Caco-2 (cell line): ENCODE results near the gene PTPRN2. TPM values are rescaled to one million over a fixed set of nuclear protein-coding genes. Genes with fewer than 3 reads are reported as not detected.

ENCODE experiments used
- BruUV-seq: library from RNA; stranded (reverse); fragments of 400-500 nt; replicated peaks from 2 replicates; lab custom pipeline; 2021; lab: Mats Ljungman, UMichigan
- CTCF ChIA-PET: fragments of 300-600 bp; sonication (Branson Sonifier 250); formaldehyde crosslinking; loops from one replicate; lab custom pipeline; 2022; ENCODE audit warnings: antibody characterized with exemption; lab: Charles Lee
- POLR2A ChIA-PET: fragments of 300-600 bp; sonication (Branson Sonifier 250); formaldehyde crosslinking; loops from one replicate; lab custom pipeline; 2022; ENCODE audit warnings: antibody characterized with exemption; lab: Charles Lee
- DNase-seq, 2 experiments: peaks; one replicate each; pipeline versions ENCODE4 v3.0.0 to v3.0.0-alpha.2; 2020 to 2022
- H3K27me3 ChIP-seq: replicated peaks from 2 replicates; pipeline ENCODE4 v1.6.0; 2011; ENCODE audit warnings: low read length; ENCODE audit not compliant: control insufficient read depth, insufficient read depth
- H3K36me3 ChIP-seq: 2 replicates; pipeline ENCODE4 v1.5.1; 2011; ENCODE audit warnings: low read length; ENCODE audit not compliant: control insufficient read depth, insufficient read depth
- H3K4me1 ChIP-seq: fragments of 250-450 bp; sonication (Bioruptor Pico); 2 replicates; pipeline ENCODE4 v1.5.1; 2020; ENCODE audit warnings: mild to moderate bottlenecking
- H3K4me3 ChIP-seq: 2 replicates; pipeline ENCODE4 v1.5.1; 2011; ENCODE audit warnings: low read depth, mild to moderate bottlenecking, control low read depth, low read length
- H3K9me3 ChIP-seq: fragments of 250-450 bp; sonication (Bioruptor Pico); 2 replicates; pipeline ENCODE4 v1.5.1; 2020; ENCODE audit warnings: mild to moderate bottlenecking, moderate library complexity
- H3K27ac Mint-ChIP-seq: one replicate; pipeline ENCODE4 v1.8.0; 2022; ENCODE audit warnings: mixed read lengths; ENCODE audit not compliant: unreplicated experiment
- H3K27me3 Mint-ChIP-seq: one replicate; pipeline ENCODE4 v1.8.0; 2022; ENCODE audit warnings: mixed read lengths; ENCODE audit not compliant: insufficient read depth, unreplicated experiment
- H3K36me3 Mint-ChIP-seq: one replicate; pipeline ENCODE4 v1.8.0; 2022; ENCODE audit warnings: mild to moderate bottlenecking, mixed read lengths; ENCODE audit not compliant: insufficient read depth, unreplicated experiment
- H3K4me1 Mint-ChIP-seq: one replicate; pipeline ENCODE4 v1.8.0; 2022; ENCODE audit warnings: low read depth, mixed read lengths; ENCODE audit not compliant: unreplicated experiment
- H3K4me3 Mint-ChIP-seq: one replicate; pipeline ENCODE4 v1.8.0; 2022; ENCODE audit warnings: mild to moderate bottlenecking, moderate library complexity, mixed read lengths; ENCODE audit not compliant: unreplicated experiment
- H3K9me3 Mint-ChIP-seq: one replicate; pipeline ENCODE4 v1.8.0; 2022; ENCODE audit warnings: mixed read lengths; ENCODE audit not compliant: unreplicated experiment
- CTCF ChIP-seq, 2 experiments: fragments of 200-600 bp in 1 of 2; IDR thresholded peaks; 1 replicate in 1 of 2; 2 replicates in 1 of 2; pipeline versions ENCODE4 v1.5.1 to v1.8.0; 2011 to 2022; ENCODE audit warnings: antibody characterized with exemption in 1 of 2, control low read depth in 1 of 2, inconsistent platforms in 1 of 2, low read depth in 1 of 2, low read length in 1 of 2, mild to moderate bottlenecking in 1 of 2, moderate library complexity in 1 of 2; ENCODE audit not compliant: insufficient read depth in 1 of 2, severe bottlenecking in 1 of 2, unreplicated experiment in 1 of 2
- intact Hi-C: fragments of 100-400 bp; cut with micrococcal nuclease; formaldehyde crosslinking; loops from one replicate; pipeline ENCODE4 v1.10.0; 2022; ENCODE audit not compliant: unreplicated experiment
- total RNA-seq: library from RNA; stranded (reverse); gene quantifications from 2 replicates; pipeline ENCODE4 v1.2.3, GENCODE V29; 2022

The PTPRN2 gene
- total RNA-seq, 1 experiment from 2014 or later, result 1.4 TPM

GRCh38 chr7:157731126-157731525, 856.5 kb downstream of the PTPRN2 start:
- Histone ChIP-seq H3K9me3 (no peaks in the 10 kb centered on the region), H3K4me3 (no peak overlapping the region), H3K36me3 (no peaks in the 10 kb centered on the region), H3K4me1 (no peaks in the 10 kb centered on the region), H3K27me3 (no peaks in the 10 kb centered on the region)
- H3K9me3 Mint-ChIP-seq, result no peaks in the 10 kb centered on the region
- BruUV-seq, result no TSS peak
- no peaks in the 10 kb centered on the region for H3K4me1 Mint-ChIP-seq
- H3K36me3 Mint-ChIP-seq, result no peaks in the 10 kb centered on the region
- no peak for TF ChIP-seq CTCF (IDR thresholded peaks at IDR 0.05; ENCODE audit: insufficient read depth in 1 of 2, low read depth in 1 of 2, low read length in 1 of 2, severe bottlenecking in 1 of 2, unreplicated experiment in 1 of 2)
- no peak overlapping the region for H3K27ac Mint-ChIP-seq
- intact Hi-C loops, result no loop called here
- H3K4me3 Mint-ChIP-seq, result no peak overlapping the region
- DNase-seq, result no peak
- peaks cover 14% of the 10 kb centered on the region for H3K27me3 Mint-ChIP-seq
- CTCF ChIA-PET, result no interaction called here
- POLR2A ChIA-PET, result no interaction called here

- Histone ChIP-seq H3K9me3 (no peaks in the 10 kb centered on the region), H3K4me3 (no peak overlapping the region), H3K4me1 (no peaks in the 10 kb centered on the region), H3K27me3 (no peaks in the 10 kb centered on the region), H3K36me3 (no peaks in the 10 kb centered on the region)
- intact Hi-C loops, result no loop called here
- H3K9me3 Mint-ChIP-seq, result no peaks in the 10 kb centered on the region
- no peak for TF ChIP-seq CTCF (IDR thresholded peaks at IDR 0.05; ENCODE audit: insufficient read depth in 1 of 2, low read depth in 1 of 2, low read length in 1 of 2, severe bottlenecking in 1 of 2, unreplicated experiment in 1 of 2)
- no peak overlapping the region for H3K4me3 Mint-ChIP-seq
- no TSS peak for BruUV-seq
- no peak overlapping the region for H3K27ac Mint-ChIP-seq
- ChIA-PET POLR2A (no interaction called here), CTCF (no interaction called here)
- no peaks in the 10 kb centered on the region for H3K4me1 Mint-ChIP-seq
- no peaks in the 10 kb centered on the region for H3K36me3 Mint-ChIP-seq
- H3K27me3 Mint-ChIP-seq, result peaks cover 14% of the 10 kb centered on the region
- no peak for DNase-seq
Observed at GRCh38 chr7:157730614-157731013, 857.0 kb downstream of the PTPRN2 start.

- BruUV-seq, result no TSS peak
- Histone ChIP-seq H3K4me1 (no peaks in the 10 kb centered on the region), H3K27me3 (no peaks in the 10 kb centered on the region), H3K36me3 (no peaks in the 10 kb centered on the region), H3K9me3 (no peaks in the 10 kb centered on the region), H3K4me3 (no peak overlapping the region)
- POLR2A ChIA-PET, result no interaction called here
- Mint-ChIP-seq H3K27ac (no peak overlapping the region), H3K27me3 (peaks cover 14% of the 10 kb centered on the region), H3K9me3 (no peaks in the 10 kb centered on the region), H3K4me1 (no peaks in the 10 kb centered on the region), H3K36me3 (no peaks in the 10 kb centered on the region), H3K4me3 (no peak overlapping the region)
- TF ChIP-seq CTCF (IDR thresholded peaks at IDR 0.05; ENCODE audit: insufficient read depth in 1 of 2, low read depth in 1 of 2, low read length in 1 of 2, severe bottlenecking in 1 of 2, unreplicated experiment in 1 of 2), result peak in 1 of 2 experiments; percentile 11
- CTCF ChIA-PET, result no interaction called here
- no peak for DNase-seq
- intact Hi-C loops, result no loop called here
Observed at GRCh38 chr7:157729566-157729965, 858.1 kb downstream of the PTPRN2 start.
